GM13976 (cell line): ENCODE results near the gene MBNL2.

Experiments used
- DNase-seq: peaks from one replicate; pipeline ENCODE4 v3.0.0; 2012; ENCODE audit warnings: low spot score
- in situ Hi-C: fragments of 300-500 bp; cut with MboI; formaldehyde crosslinking; loops from one replicate; pipeline ENCODE4 v1.12.0; 2022; ENCODE audit warnings: low sequenced_read_pairs, mixed read lengths, inconsistent platforms; ENCODE audit not compliant: unreplicated experiment
- TF ChIP-seq, protein P1 (sequence below): IDR thresholded peaks from 2 replicates; pipeline ENCODE4 v1.5.1; 2012; ENCODE audit warnings: borderline replicate concordance, mild to moderate bottlenecking; ENCODE audit not compliant: insufficient read depth; ENCODE audit errors: extremely low read depth, missing control alignments, control extremely low read depth

MBNL2 gene

DNA sequence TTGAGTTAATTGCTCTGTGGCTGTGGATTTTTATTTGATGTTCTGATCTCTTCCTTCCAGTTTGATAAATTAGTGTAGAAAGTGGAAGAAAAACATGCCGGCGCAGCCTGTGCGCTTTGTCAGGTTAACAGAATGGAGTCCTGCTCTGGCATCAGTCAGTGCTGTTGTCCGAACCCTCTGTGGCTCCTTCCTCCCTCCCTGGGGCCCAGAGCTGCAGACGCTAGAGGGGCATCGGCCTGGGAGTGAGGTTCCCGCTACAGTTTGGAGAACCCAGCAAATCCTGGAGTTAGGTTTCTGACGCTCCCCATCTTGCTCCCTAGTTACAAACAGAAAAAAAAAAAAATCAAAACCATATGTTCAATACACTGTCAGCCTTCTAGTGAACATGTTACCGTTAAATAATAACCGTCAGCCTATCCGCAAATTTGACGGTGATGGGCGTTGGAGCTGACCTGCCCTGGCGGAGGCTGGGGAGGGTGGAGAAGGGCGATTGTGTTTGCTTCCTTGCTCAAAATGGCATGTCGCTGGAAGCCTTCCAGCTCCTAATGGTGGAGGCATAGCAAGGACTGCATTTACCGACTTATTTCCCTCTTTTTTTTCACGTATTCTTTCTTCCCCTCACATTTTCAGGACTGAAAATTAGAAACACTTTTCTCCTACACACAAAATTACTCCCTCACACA lies 13.6 kb downstream of the MBNL2 start:
- no peak for DNase-seq
- TF ChIP-seq, protein P1, sequence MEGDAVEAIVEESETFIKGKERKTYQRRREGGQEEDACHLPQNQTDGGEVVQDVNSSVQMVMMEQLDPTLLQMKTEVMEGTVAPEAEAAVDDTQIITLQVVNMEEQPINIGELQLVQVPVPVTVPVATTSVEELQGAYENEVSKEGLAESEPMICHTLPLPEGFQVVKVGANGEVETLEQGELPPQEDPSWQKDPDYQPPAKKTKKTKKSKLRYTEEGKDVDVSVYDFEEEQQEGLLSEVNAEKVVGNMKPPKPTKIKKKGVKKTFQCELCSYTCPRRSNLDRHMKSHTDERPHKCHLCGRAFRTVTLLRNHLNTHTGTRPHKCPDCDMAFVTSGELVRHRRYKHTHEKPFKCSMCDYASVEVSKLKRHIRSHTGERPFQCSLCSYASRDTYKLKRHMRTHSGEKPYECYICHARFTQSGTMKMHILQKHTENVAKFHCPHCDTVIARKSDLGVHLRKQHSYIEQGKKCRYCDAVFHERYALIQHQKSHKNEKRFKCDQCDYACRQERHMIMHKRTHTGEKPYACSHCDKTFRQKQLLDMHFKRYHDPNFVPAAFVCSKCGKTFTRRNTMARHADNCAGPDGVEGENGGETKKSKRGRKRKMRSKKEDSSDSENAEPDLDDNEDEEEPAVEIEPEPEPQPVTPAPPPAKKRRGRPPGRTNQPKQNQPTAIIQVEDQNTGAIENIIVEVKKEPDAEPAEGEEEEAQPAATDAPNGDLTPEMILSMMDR: no peak
- in situ Hi-C loops: no loop called here

DNA sequence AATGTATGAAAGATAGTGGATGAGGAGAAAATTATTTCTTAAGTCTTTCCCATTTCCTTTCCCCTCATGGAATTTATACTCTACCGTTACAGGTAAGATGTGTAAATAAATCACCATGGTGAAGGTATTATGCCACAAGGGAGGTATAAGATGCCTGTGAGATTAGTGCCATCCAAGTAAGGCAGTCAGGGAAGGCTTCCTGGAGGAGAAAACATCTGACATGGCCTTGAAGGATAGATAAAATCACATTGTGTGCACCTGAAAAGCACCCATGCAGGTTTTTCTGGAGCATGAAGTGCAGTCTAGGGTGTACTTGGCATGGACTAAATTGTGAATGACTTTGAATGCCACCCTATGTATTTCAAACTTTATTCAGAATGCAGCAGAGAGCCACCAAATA lies 15.3 kb downstream of the MBNL2 start:
- TF ChIP-seq, protein P1: no peak
- no peak for DNase-seq
- in situ Hi-C loops: no loop called here

DNA sequence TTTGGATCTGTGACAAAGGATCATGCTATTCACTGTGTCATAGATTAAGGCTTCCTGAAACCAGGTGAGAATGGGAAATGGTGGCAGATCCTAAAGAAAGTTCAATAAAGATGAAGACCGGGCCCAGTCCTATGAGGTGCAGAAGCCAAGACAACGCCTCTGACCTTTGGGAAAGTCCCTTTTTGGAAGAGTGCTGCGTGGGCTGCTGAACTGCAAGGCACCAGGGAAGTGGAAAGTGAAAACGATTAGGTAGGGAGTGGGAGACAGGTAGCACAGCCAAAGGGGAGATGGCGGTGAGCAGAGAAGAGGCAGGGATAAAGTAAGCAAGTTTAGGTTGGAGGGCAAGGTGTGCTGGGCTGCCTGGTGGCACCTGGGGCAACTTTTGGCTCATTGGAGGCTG lies 16.3 kb downstream of the MBNL2 start:
- TF ChIP-seq, protein P1: no peak
- in situ Hi-C loops: no loop called here
- no peak for DNase-seq

DNA sequence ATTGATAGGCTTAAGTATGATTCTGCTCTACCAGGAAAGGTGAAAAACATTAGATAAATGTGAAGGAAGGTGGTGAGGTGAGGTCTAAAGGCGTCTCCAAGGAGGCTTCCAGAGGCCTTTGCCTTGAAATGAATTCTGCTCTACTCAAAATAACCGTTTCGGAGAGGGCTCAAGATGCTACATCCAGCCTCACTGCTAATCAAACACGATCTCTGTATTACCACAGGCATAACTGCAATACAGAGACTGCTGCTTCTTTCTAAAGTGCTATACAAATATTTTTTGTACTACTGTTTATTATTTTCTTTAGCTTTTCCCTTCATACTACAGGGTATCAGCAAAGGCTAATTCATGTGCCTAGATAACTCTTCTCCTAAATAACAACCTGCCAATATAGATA lies 16.8 kb downstream of the MBNL2 start:
- DNase-seq: no peak
- TF ChIP-seq, protein P1: no peak
- in situ Hi-C loops: no loop called here

DNA sequence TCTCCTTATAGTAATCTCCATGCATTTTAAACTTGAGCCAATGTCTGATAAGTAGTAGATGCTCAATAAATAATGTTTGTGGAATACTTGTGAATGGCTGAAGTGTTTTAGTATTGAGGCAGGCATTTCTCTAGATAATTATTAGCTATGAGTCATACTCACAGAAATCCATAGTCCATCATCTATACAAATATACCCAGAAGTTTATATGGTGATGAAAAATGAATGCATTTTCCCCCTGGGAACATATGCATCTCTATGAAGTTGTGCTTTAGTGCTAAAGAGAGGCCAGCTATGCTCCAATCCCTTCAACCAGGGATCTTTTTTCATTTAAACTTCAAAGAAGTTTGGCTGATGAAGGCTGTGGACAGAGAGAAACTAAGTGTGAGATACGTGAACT lies 17.2 kb downstream of the MBNL2 start:
- TF ChIP-seq, protein P1: no peak
- in situ Hi-C loops: no loop called here
- no peak for DNase-seq

DNA sequence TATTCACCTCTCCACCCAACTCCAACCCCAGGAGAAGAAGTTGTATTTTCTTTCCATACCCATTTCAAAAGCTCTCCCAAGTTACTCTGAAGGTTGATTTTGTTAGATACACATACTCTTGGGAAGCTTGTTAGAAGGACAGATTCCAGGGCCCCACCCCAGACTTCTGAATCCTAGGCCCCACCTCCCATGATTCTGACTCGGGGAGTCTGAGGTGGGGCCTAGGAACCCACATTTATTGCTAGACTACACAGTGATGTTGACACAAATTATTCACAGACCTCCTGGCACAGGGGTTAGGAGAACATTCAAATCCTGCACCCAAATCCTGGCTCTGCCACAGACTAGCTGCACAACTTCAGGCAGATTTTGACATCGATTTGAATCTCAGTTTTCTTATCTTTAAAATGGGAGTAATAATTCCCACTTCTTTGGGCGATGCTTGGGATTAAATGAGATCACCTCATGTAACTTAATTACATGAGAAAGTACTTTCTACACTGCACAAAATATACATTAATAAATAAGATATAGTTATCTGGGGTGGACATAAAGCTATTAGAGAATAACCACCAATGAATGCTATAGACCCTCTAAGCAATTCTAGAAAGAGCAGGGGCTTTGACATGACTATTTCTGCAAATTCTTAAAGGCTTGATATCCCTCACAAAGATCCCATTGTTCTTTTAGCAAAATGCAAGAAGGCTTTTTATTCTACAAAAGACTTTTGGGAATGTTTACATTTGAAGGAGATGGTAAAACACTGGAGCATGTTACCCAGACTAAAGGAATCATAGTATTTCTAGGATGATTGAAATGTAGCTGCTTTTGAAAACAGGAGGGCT lies 18.0 kb downstream of the MBNL2 start:
- in situ Hi-C loops: no loop called here
- DNase-seq: no peak
- TF ChIP-seq, protein P1: no peak
